Liver (tissue), 9 donors: ENCODE data around the gene SLIRP. TPM values are rescaled to one million over a fixed set of nuclear protein-coding genes. Genes with fewer than 3 reads are reported as not detected.
"Not testable (repeated sequence)": the region's sequence is repeated elsewhere in the genome, so short reads cannot be mapped to it uniquely, and the experiment has no call there.

ENCODE experiments used
- DNase-seq: peaks from one replicate; pipeline ENCODE4 v3.0.0-alpha.2; 2017; ENCODE audit warnings: low spot score
- H3K27ac ChIP-seq, 2 donors: one replicate each; pipeline ENCODE4 v1.7.0; 2013; ENCODE audit warnings: inconsistent platforms in 2 of 2, low read length in 2 of 2, control low read depth in 1 of 2, low read depth in 1 of 2, mild to moderate bottlenecking in 1 of 2
- H3K27me3 ChIP-seq, 4 donors: one replicate each; pipeline versions ENCODE4 v1.6.1 to v1.7.0; 2013; ENCODE audit warnings: low read length in 3 of 4, inconsistent platforms in 1 of 4, mild to moderate bottlenecking in 1 of 4, moderate library complexity in 1 of 4; ENCODE audit not compliant: control insufficient read depth in 4 of 4, insufficient read depth in 4 of 4
- H3K36me3 ChIP-seq, 4 donors: one replicate each; pipeline versions ENCODE4 v1.6.1 to v1.7.0; 2013; ENCODE audit warnings: low read length in 3 of 4, mild to moderate bottlenecking in 3 of 4, low read depth in 1 of 4, moderate library complexity in 1 of 4; ENCODE audit not compliant: control insufficient read depth in 4 of 4, insufficient read depth in 3 of 4
- H3K4me1 ChIP-seq, 4 donors: one replicate each; pipeline versions ENCODE4 v1.6.1 to v1.7.0; 2013; ENCODE audit warnings: low read length in 3 of 4, mild to moderate bottlenecking in 3 of 4, moderate library complexity in 1 of 4; ENCODE audit not compliant: control insufficient read depth in 4 of 4, insufficient read depth in 4 of 4
- H3K4me3 ChIP-seq, 3 donors: one replicate each; pipeline versions ENCODE4 v1.6.1 to v1.7.0; 2013; ENCODE audit warnings: low read length in 3 of 3, control low read depth in 1 of 3, low read depth in 1 of 3, mild to moderate bottlenecking in 1 of 3
- H3K9ac ChIP-seq, 2 donors: one replicate each; pipeline ENCODE4 v1.7.0; 2013; ENCODE audit warnings: low read length in 2 of 2, mild to moderate bottlenecking in 2 of 2, moderate library complexity in 2 of 2, control low read depth in 1 of 2, low read depth in 1 of 2
- H3K9me3 ChIP-seq, 4 donors: one replicate each; pipeline versions ENCODE4 v1.6.1 to v1.7.0; 2013; ENCODE audit warnings: low read length in 3 of 4; ENCODE audit not compliant: control insufficient read depth in 4 of 4
- EGR1 ChIP-seq, 2 donors: IDR thresholded peaks; 2 replicates each; pipeline ENCODE4 v1.6.1; 2016 to 2018; ENCODE audit warnings: antibody characterized with exemption in 2 of 2, low read depth in 2 of 2
- FOXA2 ChIP-seq: IDR thresholded peaks from 2 replicates; pipeline ENCODE4 v1.6.1; 2016; ENCODE audit warnings: antibody characterized with exemption
- HNF4A ChIP-seq, 2 donors: conservative IDR thresholded peaks; 2 replicates each; pipeline ENCODE4 v1.6.1; 2016; ENCODE audit warnings: antibody characterized with exemption in 2 of 2, mild to moderate bottlenecking in 2 of 2
- HNF4G ChIP-seq: IDR thresholded peaks from 2 replicates; pipeline ENCODE4 v1.6.1; 2016; ENCODE audit warnings: antibody characterized with exemption
- JUND ChIP-seq, 2 donors: IDR thresholded peaks; 2 replicates each; pipeline ENCODE4 v1.6.1; 2016; ENCODE audit warnings: antibody characterized with exemption in 2 of 2
- NR2F2 ChIP-seq: IDR thresholded peaks from 2 replicates; pipeline ENCODE4 v1.6.1; 2016; ENCODE audit warnings: antibody characterized with exemption
- RAD21 ChIP-seq, 2 donors: IDR thresholded peaks; 2 replicates each; pipeline ENCODE4 v1.6.1; 2016; ENCODE audit warnings: antibody characterized with exemption in 2 of 2, mild to moderate bottlenecking in 2 of 2
- RXRA ChIP-seq, 2 donors: IDR thresholded peaks; 2 replicates each; pipeline ENCODE4 v1.6.1; 2017 to 2018; ENCODE audit warnings: antibody characterized with exemption in 2 of 2, mild to moderate bottlenecking in 1 of 2
- SP1 ChIP-seq: IDR thresholded peaks from 2 replicates; pipeline ENCODE4 v1.6.1; 2018; ENCODE audit warnings: antibody characterized with exemption, mild to moderate bottlenecking
- YY1 ChIP-seq: IDR thresholded peaks from 2 replicates; pipeline ENCODE4 v1.6.1; 2016; ENCODE audit warnings: antibody characterized with exemption, mild to moderate bottlenecking
- WGBS: extraction: QIAGEN DNeasy Blood & Tissue Kit; methylation state at CpG from one replicate; pipeline ENCODE4 v1.1.7; 2013; 5-methylcytosine and 5-hydroxymethylcytosine counted together
- polyA plus RNA-seq, 2 donors: library from polyadenylated mRNA; stranded (reverse) in 1 of 2; unstranded in 1 of 2; fragments of 200-250 nt in 1 of 2; fragments of >200 nt in 1 of 2; fragmentation: Nextera tagmentation in 1 of 2; extraction: Ambion mirVana in 1 of 2; gene quantifications; one replicate each; pipeline versions ENCODE4 v1.2.1 to v1.2.3, GENCODE V29; 2013 to 2015
- total RNA-seq, 2 donors: library from RNA; depleted of rRNA; stranded (reverse); fragments of >200 nt; gene quantifications; one replicate each; pipeline ENCODE4 v1.2.3, GENCODE V29; 2014
- TF ChIP-seq, protein P1 (sequence below): IDR thresholded peaks from 2 replicates; pipeline ENCODE4 v1.6.1; 2016; ENCODE audit warnings: antibody characterized with exemption
- TF ChIP-seq, protein P2 (sequence below): IDR thresholded peaks from 2 replicates; pipeline ENCODE4 v1.6.1; 2016; ENCODE audit warnings: antibody characterized with exemption, mild to moderate bottlenecking
- TF ChIP-seq, protein P3 (sequence below): IDR thresholded peaks from 2 replicates; pipeline ENCODE4 v1.6.1; 2016; ENCODE audit warnings: antibody characterized with exemption
- donor health status: healthy.
- donor health status: healthy.
- donor health status: healthy.
- donor health status: healthy.
- donor health status: healthy.

Gene SLIRP
- total and polyA plus RNA-seq, 4 donors = 91.1 to 294 (median 121) TPM

DNA sequence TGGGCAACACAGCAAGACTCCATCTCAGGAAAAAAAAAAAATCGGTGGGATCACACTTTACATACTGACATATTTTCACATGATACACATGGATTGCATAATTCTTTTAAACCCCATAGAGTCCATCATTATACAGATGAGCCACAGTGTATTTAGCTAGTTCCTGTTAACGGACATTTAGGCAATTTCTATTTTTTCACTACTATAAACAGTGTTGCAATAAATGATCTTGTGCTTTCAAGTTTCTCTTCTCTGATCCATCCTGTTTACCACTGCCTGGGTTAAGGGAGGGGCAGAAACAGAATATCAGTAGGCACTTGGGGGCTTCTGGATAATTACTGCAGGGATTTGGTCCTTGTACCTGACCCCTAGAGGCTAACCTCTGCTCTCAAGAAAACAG, 48.1 kb upstream of the SLIRP start:
- 60% methylated on average over 2 of the region's 2 CpGs for WGBS
- Histone ChIP-seq H3K4me3 (no peak overlapping the region), H3K27me3 (no peaks in the 10 kb centered on the region), H3K4me1 (peaks cover 0 to 4% (median 2%) of the 10 kb centered on the region in 4 donors), H3K36me3 (no peaks in the 10 kb centered on the region), H3K9me3 (no peaks in the 10 kb centered on the region), H3K27ac (no peak overlapping the region), H3K9ac (no peak overlapping the region)
- no peak for DNase-seq
- TF ChIP-seq, protein P1, sequence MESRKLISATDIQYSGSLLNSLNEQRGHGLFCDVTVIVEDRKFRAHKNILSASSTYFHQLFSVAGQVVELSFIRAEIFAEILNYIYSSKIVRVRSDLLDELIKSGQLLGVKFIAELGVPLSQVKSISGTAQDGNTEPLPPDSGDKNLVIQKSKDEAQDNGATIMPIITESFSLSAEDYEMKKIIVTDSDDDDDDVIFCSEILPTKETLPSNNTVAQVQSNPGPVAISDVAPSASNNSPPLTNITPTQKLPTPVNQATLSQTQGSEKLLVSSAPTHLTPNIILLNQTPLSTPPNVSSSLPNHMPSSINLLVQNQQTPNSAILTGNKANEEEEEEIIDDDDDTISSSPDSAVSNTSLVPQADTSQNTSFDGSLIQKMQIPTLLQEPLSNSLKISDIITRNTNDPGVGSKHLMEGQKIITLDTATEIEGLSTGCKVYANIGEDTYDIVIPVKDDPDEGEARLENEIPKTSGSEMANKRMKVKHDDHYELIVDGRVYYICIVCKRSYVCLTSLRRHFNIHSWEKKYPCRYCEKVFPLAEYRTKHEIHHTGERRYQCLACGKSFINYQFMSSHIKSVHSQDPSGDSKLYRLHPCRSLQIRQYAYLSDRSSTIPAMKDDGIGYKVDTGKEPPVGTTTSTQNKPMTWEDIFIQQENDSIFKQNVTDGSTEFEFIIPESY = no peak
- TF ChIP-seq YY1 = no peak
- TF ChIP-seq HNF4G = no peak
- no peak for TF ChIP-seq EGR1 (IDR thresholded peaks at IDR 0.05; ENCODE audit: low read depth in 2 of 2)
- no peak for TF ChIP-seq SP1
- no peak for TF ChIP-seq NR2F2
- TF ChIP-seq, protein P2, sequence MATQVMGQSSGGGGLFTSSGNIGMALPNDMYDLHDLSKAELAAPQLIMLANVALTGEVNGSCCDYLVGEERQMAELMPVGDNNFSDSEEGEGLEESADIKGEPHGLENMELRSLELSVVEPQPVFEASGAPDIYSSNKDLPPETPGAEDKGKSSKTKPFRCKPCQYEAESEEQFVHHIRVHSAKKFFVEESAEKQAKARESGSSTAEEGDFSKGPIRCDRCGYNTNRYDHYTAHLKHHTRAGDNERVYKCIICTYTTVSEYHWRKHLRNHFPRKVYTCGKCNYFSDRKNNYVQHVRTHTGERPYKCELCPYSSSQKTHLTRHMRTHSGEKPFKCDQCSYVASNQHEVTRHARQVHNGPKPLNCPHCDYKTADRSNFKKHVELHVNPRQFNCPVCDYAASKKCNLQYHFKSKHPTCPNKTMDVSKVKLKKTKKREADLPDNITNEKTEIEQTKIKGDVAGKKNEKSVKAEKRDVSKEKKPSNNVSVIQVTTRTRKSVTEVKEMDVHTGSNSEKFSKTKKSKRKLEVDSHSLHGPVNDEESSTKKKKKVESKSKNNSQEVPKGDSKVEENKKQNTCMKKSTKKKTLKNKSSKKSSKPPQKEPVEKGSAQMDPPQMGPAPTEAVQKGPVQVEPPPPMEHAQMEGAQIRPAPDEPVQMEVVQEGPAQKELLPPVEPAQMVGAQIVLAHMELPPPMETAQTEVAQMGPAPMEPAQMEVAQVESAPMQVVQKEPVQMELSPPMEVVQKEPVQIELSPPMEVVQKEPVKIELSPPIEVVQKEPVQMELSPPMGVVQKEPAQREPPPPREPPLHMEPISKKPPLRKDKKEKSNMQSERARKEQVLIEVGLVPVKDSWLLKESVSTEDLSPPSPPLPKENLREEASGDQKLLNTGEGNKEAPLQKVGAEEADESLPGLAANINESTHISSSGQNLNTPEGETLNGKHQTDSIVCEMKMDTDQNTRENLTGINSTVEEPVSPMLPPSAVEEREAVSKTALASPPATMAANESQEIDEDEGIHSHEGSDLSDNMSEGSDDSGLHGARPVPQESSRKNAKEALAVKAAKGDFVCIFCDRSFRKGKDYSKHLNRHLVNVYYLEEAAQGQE = no peak
- TF ChIP-seq HNF4A (conservative IDR thresholded peaks at IDR 0.05) = no peak
- TF ChIP-seq JUND (IDR thresholded peaks at IDR 0.05) = no peak
- TF ChIP-seq, protein P3, sequence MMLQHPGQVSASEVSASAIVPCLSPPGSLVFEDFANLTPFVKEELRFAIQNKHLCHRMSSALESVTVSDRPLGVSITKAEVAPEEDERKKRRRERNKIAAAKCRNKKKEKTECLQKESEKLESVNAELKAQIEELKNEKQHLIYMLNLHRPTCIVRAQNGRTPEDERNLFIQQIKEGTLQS = no peak
- TF ChIP-seq RXRA (IDR thresholded peaks at IDR 0.05) = no peak
- TF ChIP-seq RAD21 (IDR thresholded peaks at IDR 0.05) = no peak
- TF ChIP-seq FOXA2 = no peak

DNA sequence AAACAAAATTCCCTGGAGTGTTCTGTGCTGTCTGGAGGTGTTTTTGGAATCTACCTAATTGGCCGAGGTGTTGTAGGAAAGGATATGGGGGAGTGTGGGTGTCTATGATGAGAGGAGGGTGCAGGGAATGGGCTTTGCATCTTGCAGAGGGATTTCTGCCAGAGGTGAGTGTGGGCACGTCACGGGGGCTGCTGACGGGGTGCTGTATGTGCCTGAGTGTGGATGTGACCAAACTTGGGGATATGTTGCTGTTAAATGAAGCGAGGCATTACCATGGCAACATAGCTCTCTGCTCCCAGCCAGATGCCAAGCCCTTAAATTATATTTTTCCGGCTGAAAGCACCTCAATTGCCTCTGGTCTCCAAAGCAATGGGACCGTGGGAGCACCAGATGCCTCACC, 47.1 kb upstream of the SLIRP start:
- Histone ChIP-seq H3K4me3 (no peak overlapping the region), H3K9me3 (no peaks in the 10 kb centered on the region), H3K27me3 (no peaks in the 10 kb centered on the region), H3K9ac (no peak overlapping the region), H3K27ac (no peak overlapping the region), H3K36me3 (no peaks in the 10 kb centered on the region), H3K4me1 (peaks cover 0 to 4% (median 0%) of the 10 kb centered on the region in 4 donors)
- 86% methylated on average over 7 of the region's 7 CpGs for WGBS
- no peak for DNase-seq
- no peak for TF ChIP-seq SP1

DNA sequence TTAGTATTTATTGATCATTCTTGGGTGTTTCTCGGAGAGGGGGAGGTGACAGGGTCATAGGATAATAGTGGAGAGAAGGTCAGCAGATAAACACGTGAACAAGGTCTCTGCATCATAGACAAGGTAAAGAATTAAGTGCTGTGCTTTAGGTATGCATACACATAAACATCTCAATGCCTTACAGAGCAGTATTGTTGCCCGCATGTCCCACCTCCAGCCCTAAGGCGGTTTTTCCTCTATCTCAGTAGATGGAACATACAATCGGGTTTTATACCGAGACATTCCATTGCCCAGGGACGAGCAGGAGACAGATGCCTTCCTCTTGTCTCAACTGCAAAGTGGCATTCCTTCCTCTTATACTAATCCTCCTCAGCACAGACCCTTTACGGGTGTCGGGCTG, 46.3 kb upstream of the SLIRP start:
- H3K4me3 ChIP-seq, H3K27me3 ChIP-seq, H3K9me3 ChIP-seq, H3K36me3 ChIP-seq, H3K9ac ChIP-seq, H3K4me1 ChIP-seq, DNase-seq, H3K27ac ChIP-seq: not testable (repeated sequence)
- WGBS = 76% methylated on average over 9 of the region's 9 CpGs
